CD4-positive, alpha-beta T cell treated with Interferon alpha-2 for 1 hour (primary cell): ENCODE results near the gene OCSTAMP.
A peak's percentile ranks its signal among the peaks of the same experiment; 100 is the strongest.

Source experiments
- DNase-seq, 2 donors: peaks; one replicate each; pipeline ENCODE4 v3.0.0-alpha.2; 2020 to 2022

The OCSTAMP gene

GRCh38 chr20:46573234-46573633, 22.8 kb upstream of the OCSTAMP start:
- DNase-seq = no peak

- DNase-seq = no peak
These were observed 22.3 kb upstream of the OCSTAMP start for GRCh38 chr20:46572790-46573189.

- DNase-seq = no peak
These were observed 21.7 kb upstream of the OCSTAMP start for GRCh38 chr20:46572153-46572552.

- no peak for DNase-seq
These were observed 21.0 kb upstream of the OCSTAMP start for GRCh38 chr20:46571418-46571817.

GRCh38 chr20:46570956-46571355, 20.5 kb upstream of the OCSTAMP start:
- DNase-seq = no peak

- no peak for DNase-seq
These were observed 19.5 kb upstream of the OCSTAMP start for GRCh38 chr20:46569961-46570360.

- DNase-seq = no peak
These were observed 18.2 kb upstream of the OCSTAMP start for GRCh38 chr20:46568570-46569129.

- DNase-seq = no peak
These were observed 15.7 kb upstream of the OCSTAMP start for GRCh38 chr20:46566125-46566524.

GRCh38 chr20:46564241-46564957, 13.9 kb upstream of the OCSTAMP start:
- DNase-seq = no peak

GRCh38 chr20:46563860-46564221, 13.4 kb upstream of the OCSTAMP start:
- DNase-seq = no peak

- no peak for DNase-seq
These were observed 12.9 kb upstream of the OCSTAMP start for GRCh38 chr20:46563170-46563859.

GRCh38 chr20:46562373-46563169, 12.1 kb upstream of the OCSTAMP start:
- peak; percentile 48 to 63 for DNase-seq

GRCh38 chr20:46562009-46562372, 11.5 kb upstream of the OCSTAMP start:
- no peak for DNase-seq

GRCh38 chr20:46559685-46560440, 9.4 kb upstream of the OCSTAMP start:
- DNase-seq = no peak

- no peak for DNase-seq
These were observed 8.5 kb upstream of the OCSTAMP start for GRCh38 chr20:46559001-46559400.

- no peak for DNase-seq
These were observed 8.1 kb upstream of the OCSTAMP start for GRCh38 chr20:46558511-46558959.

- DNase-seq = no peak
These were observed 6.9 kb upstream of the OCSTAMP start for GRCh38 chr20:46557231-46557956.

GRCh38 chr20:46555370-46555956, 5.0 kb upstream of the OCSTAMP start:
- no peak for DNase-seq

- DNase-seq = no peak
These were observed 4.4 kb upstream of the OCSTAMP start for GRCh38 chr20:46554828-46555227.

GRCh38 chr20:46553926-46554325, 3.5 kb upstream of the OCSTAMP start:
- DNase-seq = no peak
